Brain microvascular endothelial cell (primary cell): ENCODE results near the gene CYP2D6.

Experiments used
- DNase-seq: peaks from one replicate; pipeline ENCODE4 v3.0.0-alpha.2; 2020
- H3K27ac ChIP-seq: fragments of 250-450 bp; sonication (Bioruptor Pico); 2 replicates; pipeline ENCODE4 v1.5.1; 2020; ENCODE audit warnings: mild to moderate bottlenecking, moderate library complexity
- H3K27me3 ChIP-seq: fragments of 250-450 bp; sonication (Bioruptor Pico); replicated peaks from 2 replicates; pipeline ENCODE4 v1.5.1; 2020; ENCODE audit warnings: mild to moderate bottlenecking
- H3K36me3 ChIP-seq: fragments of 250-450 bp; sonication (Bioruptor Pico); replicated peaks from 2 replicates; pipeline ENCODE4 v1.5.1; 2020; ENCODE audit warnings: mild to moderate bottlenecking
- H3K4me3 ChIP-seq: 2 replicates; pipeline ENCODE4 v1.5.1; 2011; ENCODE audit warnings: low read depth, mild to moderate bottlenecking, control low read depth, low read length, moderate library complexity
- CTCF ChIP-seq: IDR thresholded peaks from 2 replicates; pipeline ENCODE4 v1.5.1; 2011; ENCODE audit warnings: low read depth, mild to moderate bottlenecking, moderate library complexity, low read length, control low read depth, inconsistent platforms; ENCODE audit errors: missing control alignments
- in situ Hi-C: cut with HindIII; loops from 2 replicates; pipeline ENCODE4 v1.10.0; 2017; ENCODE audit warnings: low sequenced_read_pairs, low pct_ligation_motif_present

CYP2D6 gene

GRCh38 chr22:42173183-42173926 lies 42.7 kb upstream of the CYP2D6 start:
- in situ Hi-C loops, result no loop called here
- H3K27me3 ChIP-seq, result no peaks in the 10 kb centered on the region
- DNase-seq, result no peak
- H3K27ac ChIP-seq, result no peak overlapping the region
- no peak overlapping the region for H3K4me3 ChIP-seq
- TF ChIP-seq CTCF, result no peak
- H3K36me3 ChIP-seq, result peaks cover 9% of the 10 kb centered on the region

GRCh38 chr22:42172773-42173172 lies 42.2 kb upstream of the CYP2D6 start:
- TF ChIP-seq CTCF, result no peak
- DNase-seq, result no peak
- H3K27me3 ChIP-seq, result no peaks in the 10 kb centered on the region
- peaks cover 11% of the 10 kb centered on the region for H3K36me3 ChIP-seq
- in situ Hi-C loops, result no loop called here
- no peak overlapping the region for H3K27ac ChIP-seq
- H3K4me3 ChIP-seq, result no peak overlapping the region

GRCh38 chr22:42171946-42172719 lies 41.5 kb upstream of the CYP2D6 start:
- no peak overlapping the region for H3K27ac ChIP-seq
- H3K27me3 ChIP-seq, result no peaks in the 10 kb centered on the region
- in situ Hi-C loops, result no loop called here
- no peak overlapping the region for H3K4me3 ChIP-seq
- peaks cover 11% of the 10 kb centered on the region for H3K36me3 ChIP-seq
- TF ChIP-seq CTCF, result no peak
- no peak for DNase-seq

- Histone ChIP-seq H3K36me3 (peaks cover 11% of the 10 kb centered on the region), H3K27me3 (no peaks in the 10 kb centered on the region), H3K27ac (no peak overlapping the region), H3K4me3 (no peak overlapping the region)
- in situ Hi-C loops, result no loop called here
- no peak for TF ChIP-seq CTCF
- DNase-seq, result no peak
These were observed 40.8 kb upstream of the CYP2D6 start for GRCh38 chr22:42171417-42171816.

- H3K36me3 ChIP-seq, result peaks cover 11% of the 10 kb centered on the region
- no peak for TF ChIP-seq CTCF
- no peaks in the 10 kb centered on the region for H3K27me3 ChIP-seq
- no peak overlapping the region for H3K27ac ChIP-seq
- no peak for DNase-seq
- in situ Hi-C loops, result no loop called here
- H3K4me3 ChIP-seq, result no peak overlapping the region
These were observed 40.3 kb upstream of the CYP2D6 start for GRCh38 chr22:42170946-42171345.
